HG03378 (cell line): Measurements from ENCODE around the gene HINT3.
A peak's percentile ranks its signal among the peaks of the same experiment; 100 is the strongest.
"Not testable (repeated sequence)": the region's sequence is repeated elsewhere in the genome, so short reads cannot be mapped to it uniquely, and the experiment has no call there.

ENCODE experiments used
- ATAC-seq: cut with Tn5 transposase; IDR thresholded peaks from one replicate; pipeline ENCODE4 v1.9.1; 2021; ENCODE audit warnings: mild to moderate bottlenecking, moderate library complexity; ENCODE audit not compliant: unreplicated experiment

HINT3 gene

GRCh38 chr6:125957845-125958244 lies 1.3 kb downstream of the HINT3 start:
- no peak for ATAC-seq

- no peak for ATAC-seq
Observed at GRCh38 chr6:125959041-125959440, 2.5 kb downstream of the HINT3 start.

- no peak for ATAC-seq
Observed at GRCh38 chr6:125961117-125961516, 4.5 kb downstream of the HINT3 start.

GRCh38 chr6:125962900-125963497 lies 6.4 kb downstream of the HINT3 start:
- ATAC-seq, result no peak

GRCh38 chr6:125963817-125964216 lies 7.2 kb downstream of the HINT3 start:
- no peak for ATAC-seq

GRCh38 chr6:125966569-125966968 lies 10.0 kb downstream of the HINT3 start:
- no peak for ATAC-seq

GRCh38 chr6:125968493-125968892 lies 11.9 kb downstream of the HINT3 start:
- ATAC-seq, result no peak

GRCh38 chr6:125970760-125971159 lies 14.2 kb downstream of the HINT3 start:
- no peak for ATAC-seq

GRCh38 chr6:125972478-125972877 lies 15.9 kb downstream of the HINT3 start:
- not testable (repeated sequence) for ATAC-seq

- ATAC-seq, result peak; percentile 75
Observed at GRCh38 chr6:125974214-125974866, 17.8 kb downstream of the HINT3 start.

- ATAC-seq, result no peak
Observed at GRCh38 chr6:125979101-125979500, 22.5 kb downstream of the HINT3 start.

GRCh38 chr6:125981571-125982185 lies 25.1 kb downstream of the HINT3 start:
- ATAC-seq, result no peak

GRCh38 chr6:125983246-125983945 lies 26.8 kb downstream of the HINT3 start:
- ATAC-seq, result no peak

GRCh38 chr6:125984311-125984710 lies 27.7 kb downstream of the HINT3 start:
- no peak for ATAC-seq

- no peak for ATAC-seq
Observed at GRCh38 chr6:125985522-125985921, 29.0 kb downstream of the HINT3 start.

GRCh38 chr6:125985979-125986300 lies 29.4 kb downstream of the HINT3 start:
- no peak for ATAC-seq

GRCh38 chr6:125986301-125987025 lies 29.9 kb downstream of the HINT3 start, which contains the start of gene TRMT11:
TSS of gene TRMT11 (plus strand) at chr6:125986540. CDS start at chr6:125986551, 11 bp downstream.
- peak; percentile 94 for ATAC-seq

GRCh38 chr6:125987026-125987617 lies 30.6 kb downstream of the HINT3 start:
- ATAC-seq, result peak; percentile 27

- no peak for ATAC-seq
Observed at GRCh38 chr6:125988280-125988679, 31.7 kb downstream of the HINT3 start.

GRCh38 chr6:125989631-125990030 lies 33.1 kb downstream of the HINT3 start:
- no peak for ATAC-seq

- no peak for ATAC-seq
Observed at GRCh38 chr6:125991653-125992052, 35.1 kb downstream of the HINT3 start.
